ENCODE results near the gene TRAPPC5. TPM values are rescaled to one million over a fixed set of nuclear protein-coding genes. Genes with fewer than 3 reads are reported as not detected.
A peak's percentile ranks its signal among the peaks of the same experiment; 100 is the strongest.

The TRAPPC5 gene
- total RNA-seq, 1 experiment from 2014 or later = 77.4 TPM

GRCh38 chr19:7682175-7682855, 1.7 kb downstream of the TRAPPC5 start:
- H4K8ac ChIP-seq (replicated peaks; ENCODE audit: insufficient read length, low read depth, low read length) = no peak overlapping the region
- no peak overlapping the region for H2BK12ac ChIP-seq (ENCODE audit: insufficient read length, low read depth, low read length)
- H3K27ac Mint-ChIP-seq = no peak overlapping the region
- H3K9me3 ChIP-seq (ENCODE audit: control insufficient read depth, low read depth, low read length) = no peaks in the 10 kb centered on the region
- H3K27me3 ChIP-seq (ENCODE audit: insufficient read depth, low read length) = no peaks in the 10 kb centered on the region
- H3K23ac ChIP-seq (ENCODE audit: insufficient read length, low read depth, low read length) = no peak overlapping the region
- no peak overlapping the region for H3K9ac ChIP-seq (ENCODE audit: extremely low read depth, insufficient read length, low read length)
- DNase-seq = peak; percentile 72
- no peak overlapping the region for H3K56ac ChIP-seq (ENCODE audit: insufficient read length, low read depth, low read length)
- H3K4me2 ChIP-seq (ENCODE audit: insufficient read depth, insufficient read length, low read length) = peak overlapping the region; percentile 60
- no peak overlapping the region; the same call in 1 of the 2 replicates for H2BK15ac ChIP-seq (ENCODE audit: low read depth, low read length)
- no peak overlapping the region for H4K5ac ChIP-seq (ENCODE audit: insufficient read length, low read depth, low read length)
- H3K4me3 Mint-ChIP-seq = peak overlapping the region; percentile 86 to 89
- no peak overlapping the region for H3K27ac ChIP-seq (ENCODE audit: insufficient read length, low read depth, low read length)
- no peak overlapping the region for H3K14ac ChIP-seq (ENCODE audit: insufficient read depth, low read length)
- peaks cover 31% of the 10 kb centered on the region for H3K27me3 Mint-ChIP-seq (ENCODE audit: low read depth)
- H3K4ac ChIP-seq (ENCODE audit: low read depth, low read length) = no peak overlapping the region
- H3K18ac ChIP-seq (ENCODE audit: insufficient read length, low read depth, low read length) = peak overlapping the region; percentile 69
- no peaks in the 10 kb centered on the region for H3K79me2 ChIP-seq (ENCODE audit: insufficient read depth, low read length)
- H4K20me1 ChIP-seq (ENCODE audit: control insufficient read depth, insufficient read depth, insufficient read length) = no peaks in the 10 kb centered on the region
- H3K23me2 ChIP-seq (ENCODE audit: insufficient read length, low read depth, low read length, poor library complexity, severe bottlenecking) = peaks cover 7% of the 10 kb centered on the region
- H2AK5ac ChIP-seq (ENCODE audit: insufficient read length, low read length) = no peak overlapping the region
- no CpG with 5 or more reads among the region's 74 CpGs for WGBS (ENCODE audit: extremely low coverage, insufficient read length, low lambda C conversion rate)
- H2BK20ac ChIP-seq (ENCODE audit: low read depth, low read length, poor library complexity, severe bottlenecking) = no peak overlapping the region
- no peak overlapping the region for H4K91ac ChIP-seq (ENCODE audit: insufficient read length, low read depth, low read length)
- no peak overlapping the region for H3T11ph ChIP-seq (ENCODE audit: low read length)
- no peaks in the 10 kb centered on the region for H3K4me1 ChIP-seq (ENCODE audit: insufficient read depth, low read length)
- no peaks in the 10 kb centered on the region; a peak in 1 of 5 replicates for H3K9me3 Mint-ChIP-seq
- no peak overlapping the region for H2BK120ac ChIP-seq (ENCODE audit: low read depth, low read length, poor library complexity, severe bottlenecking)
- no peak; the same call in 2 of the 3 replicates for TF ChIP-seq CTCF (conservative IDR thresholded peaks at IDR 0.05)
- H2AFZ ChIP-seq (ENCODE audit: low read length) = no peak overlapping the region
- H3K79me1 ChIP-seq (ENCODE audit: insufficient read depth, low read depth, low read length, poor library complexity, severe bottlenecking) = no peaks in the 10 kb centered on the region
- H2BK5ac ChIP-seq (ENCODE audit: insufficient read length, low read length) = no peak overlapping the region
- H3K4me1 Mint-ChIP-seq = peaks cover 19 to 31% of the 10 kb centered on the region in 2 experiments
- H3K36me3 Mint-ChIP-seq (ENCODE audit: insufficient read depth in 1 of 3, low read depth in 3 of 3) = peaks cover 6 to 23% (median 16%) of the 10 kb centered on the region in 3 experiments

All from H9 (cell line).